ENCODE data around the gene ARMC9.

ARMC9 gene

GRCh38 chr2:231191896-231192872 is 6.2 kb upstream of the ARMC9 start:
- TF ChIP-seq FOXP2 (optimal IDR thresholded peaks at IDR 0.05; ENCODE audit: borderline replicate concordance, extremely low read depth, extremely low read length, insufficient read depth) = no peak
- no peak for TF ChIP-seq POLR2AphosphoS5 (IDR thresholded peaks at IDR 0.05; ENCODE audit: low read depth, low read length)
- TF ChIP-seq TAF1 (IDR thresholded peaks at IDR 0.05; ENCODE audit: borderline replicate concordance, insufficient read depth, low read length) = no peak
- TF ChIP-seq SIN3A (IDR thresholded peaks at IDR 0.05; ENCODE audit: borderline replicate concordance, insufficient read depth, low read length) = no peak
- TF ChIP-seq REST (IDR thresholded peaks at IDR 0.05; ENCODE audit: insufficient read depth in 1 of 2, low read depth in 2 of 2, low read length in 2 of 2) = no peak

GRCh38 chr2:231193216-231193615 is 5.2 kb upstream of the ARMC9 start:
- TF ChIP-seq FOXP2 (optimal IDR thresholded peaks at IDR 0.05; ENCODE audit: borderline replicate concordance, extremely low read depth, extremely low read length, insufficient read depth) (no peak), REST (IDR thresholded peaks at IDR 0.05; ENCODE audit: insufficient read depth in 1 of 2, low read depth in 2 of 2, low read length in 2 of 2) (no peak), TAF1 (IDR thresholded peaks at IDR 0.05; ENCODE audit: borderline replicate concordance, insufficient read depth, low read length) (no peak), POLR2AphosphoS5 (IDR thresholded peaks at IDR 0.05; ENCODE audit: low read depth, low read length) (no peak), SIN3A (IDR thresholded peaks at IDR 0.05; ENCODE audit: borderline replicate concordance, insufficient read depth, low read length) (no peak)

- TF ChIP-seq FOXP2 (optimal IDR thresholded peaks at IDR 0.05; ENCODE audit: borderline replicate concordance, extremely low read depth, extremely low read length, insufficient read depth) (no peak), REST (IDR thresholded peaks at IDR 0.05; ENCODE audit: insufficient read depth in 1 of 2, low read depth in 2 of 2, low read length in 2 of 2) (no peak), POLR2AphosphoS5 (IDR thresholded peaks at IDR 0.05; ENCODE audit: low read depth, low read length) (no peak), SIN3A (IDR thresholded peaks at IDR 0.05; ENCODE audit: borderline replicate concordance, insufficient read depth, low read length) (no peak), TAF1 (IDR thresholded peaks at IDR 0.05; ENCODE audit: borderline replicate concordance, insufficient read depth, low read length) (no peak)
Measured at GRCh38 chr2:231196592-231196991, 1.8 kb upstream of the ARMC9 start.

- TF ChIP-seq POLR2AphosphoS5 (IDR thresholded peaks at IDR 0.05; ENCODE audit: low read depth, low read length) (no peak), REST (IDR thresholded peaks at IDR 0.05; ENCODE audit: insufficient read depth in 1 of 2, low read depth in 2 of 2, low read length in 2 of 2) (no peak), SIN3A (IDR thresholded peaks at IDR 0.05; ENCODE audit: borderline replicate concordance, insufficient read depth, low read length) (no peak), FOXP2 (optimal IDR thresholded peaks at IDR 0.05; ENCODE audit: borderline replicate concordance, extremely low read depth, extremely low read length, insufficient read depth) (no peak), TAF1 (IDR thresholded peaks at IDR 0.05; ENCODE audit: borderline replicate concordance, insufficient read depth, low read length) (no peak)
Measured at GRCh38 chr2:231197706-231198290, 633 bp upstream of the ARMC9 start.

Data from PFSK-1 (cell line).